H1 (cell line): ENCODE results near the gene USH2A. TPM values are rescaled to one million over a fixed set of nuclear protein-coding genes. Genes with fewer than 3 reads are reported as not detected.

Source experiments
- CTCF ChIA-PET: fragments of 300-600 bp; sonication (Branson Sonifier 250); formaldehyde crosslinking; loops from one replicate; lab custom pipeline; 2021; ENCODE audit not compliant: partially characterized antibody; lab: Charles Lee
- POLR2A ChIA-PET: fragments of 300-600 bp; sonication (Branson Sonifier 250); formaldehyde crosslinking; loops from one replicate; lab custom pipeline; 2021; ENCODE audit warnings: inconsistent platforms; ENCODE audit not compliant: partially characterized antibody; lab: Charles Lee
- DNase-seq, 2 experiments: peaks; one replicate each; pipeline versions ENCODE4 v3.0.0 to v3.0.0-alpha.2; 2010 to 2022; ENCODE audit warnings: low spot score in 2 of 2, low read depth in 1 of 2, mixed read lengths in 1 of 2
- FAIRE-seq: peaks from 2 replicates; lab custom pipeline; 2011; peaks lifted over from hg19 to GRCh38; lab: Jason Lieb, UNC
- H2AFZ ChIP-seq: 2 replicates; pipeline ENCODE4 v1.8.1; 2012; ENCODE audit warnings: low read length, inconsistent platforms
- H2AK5ac ChIP-seq: 2 replicates; pipeline ENCODE4 v1.6.1; 2013; ENCODE audit warnings: low read depth, low read length
- H2BK120ac ChIP-seq: replicated peaks from 2 replicates; pipeline ENCODE3; 2013; ENCODE audit warnings: low read depth, low read length, inconsistent platforms
- H2BK12ac ChIP-seq: 2 replicates; pipeline ENCODE4 v1.6.1; 2013; ENCODE audit warnings: low read depth, low read length
- H2BK15ac ChIP-seq: 2 replicates; pipeline ENCODE4 v1.6.1; 2013; ENCODE audit warnings: low read length
- H2BK20ac ChIP-seq: 2 replicates; pipeline ENCODE4 v1.6.1; 2013; ENCODE audit warnings: low read length
- H2BK5ac ChIP-seq: 2 replicates; pipeline ENCODE4 v1.6.1; 2013; ENCODE audit warnings: low read depth, low read length
- H3K14ac ChIP-seq: 2 replicates; pipeline ENCODE4 v1.6.1; 2013; ENCODE audit warnings: inconsistent platforms; ENCODE audit not compliant: insufficient read length
- H3K18ac ChIP-seq: 2 replicates; pipeline ENCODE4 v1.6.1; 2013; ENCODE audit warnings: low read length; ENCODE audit errors: extremely low read depth
- H3K23ac ChIP-seq: 2 replicates; pipeline ENCODE4 v1.6.1; 2013; ENCODE audit warnings: inconsistent platforms; ENCODE audit not compliant: insufficient read length
- H3K23me2 ChIP-seq: 2 replicates; pipeline ENCODE4 v1.6.1; 2013; ENCODE audit warnings: low read depth, low read length
- H3K27ac ChIP-seq: 2 replicates; pipeline ENCODE4 v1.6.1; 2011; ENCODE audit warnings: low read depth, low read length, inconsistent platforms
- H3K27me3 ChIP-seq, 4 experiments: replicated peaks in 1 of 4; 1 replicate in 1 of 4; 2 replicates in 3 of 4; pipeline versions ENCODE4 v1.6.1 to v1.8.1; 2011 to 2013; ENCODE audit warnings: low read length in 3 of 4, mild to moderate bottlenecking in 3 of 4, inconsistent platforms in 2 of 4, mixed read lengths in 2 of 4, moderate library complexity in 1 of 4; ENCODE audit not compliant: control insufficient read depth in 3 of 4, insufficient read depth in 3 of 4; ENCODE audit errors: extremely low read depth in 1 of 4
- H3K36me3 ChIP-seq, 4 experiments: 2 replicates each; pipeline versions ENCODE4 v1.6.1 to v1.8.1; 2011 to 2013; ENCODE audit warnings: mild to moderate bottlenecking in 4 of 4, low read length in 3 of 4, moderate library complexity in 2 of 4, control low read depth in 1 of 4, inconsistent platforms in 1 of 4; ENCODE audit not compliant: insufficient read depth in 4 of 4, control insufficient read depth in 2 of 4
- H3K4ac ChIP-seq: replicated peaks from 2 replicates; pipeline ENCODE3; 2013; ENCODE audit warnings: low read length, low read depth, mixed read lengths, inconsistent platforms; ENCODE audit not compliant: insufficient read length
- H3K4me1 ChIP-seq, 4 experiments: replicated peaks in 1 of 4; 1 replicate in 1 of 4; 2 replicates in 3 of 4; pipeline versions ENCODE4 v1.6.1 to v1.8.1; 2011 to 2013; ENCODE audit warnings: low read length in 3 of 4, inconsistent platforms in 2 of 4, mixed read lengths in 1 of 4; ENCODE audit not compliant: insufficient read depth in 4 of 4, control insufficient read depth in 3 of 4
- H3K4me2 ChIP-seq, 2 experiments: 2 replicates each; pipeline versions ENCODE4 v1.6.1 to v1.8.1; 2011 to 2013; ENCODE audit warnings: low read depth in 2 of 2, low read length in 2 of 2, control low read depth in 1 of 2, inconsistent platforms in 1 of 2, mild to moderate bottlenecking in 1 of 2; ENCODE audit not compliant: insufficient read depth in 1 of 2
- H3K4me3 ChIP-seq, 4 experiments: fragments of 200-600, 300-600 bp in 1 of 4; sonication (generic), shearing (Covaris generic), sonication (Bioruptor Twin) in 1 of 4; 2 replicates each; pipeline versions ENCODE4 v1.5.1 to v1.8.1; 2011 to 2016; ENCODE audit warnings: low read length in 4 of 4, low read depth in 3 of 4, control low read depth in 2 of 4, inconsistent platforms in 2 of 4, mild to moderate bottlenecking in 2 of 4, mixed read lengths in 1 of 4, moderate library complexity in 1 of 4; ENCODE audit not compliant: insufficient read depth in 2 of 4; ENCODE audit errors: extremely low read depth in 1 of 4
- H3K56ac ChIP-seq: replicated peaks from 2 replicates; pipeline ENCODE3; 2013; ENCODE audit warnings: low read depth, mild to moderate bottlenecking, mixed read lengths, low read length, inconsistent platforms; ENCODE audit not compliant: insufficient read length
- H3K79me1 ChIP-seq: 2 replicates; pipeline ENCODE4 v1.6.1; 2013; ENCODE audit warnings: low read depth, low read length, control low read depth
- H3K79me2 ChIP-seq, 2 experiments: 2 replicates each; pipeline versions ENCODE4 v1.6.1 to v1.8.1; 2012 to 2013; ENCODE audit warnings: low read length in 2 of 2, mild to moderate bottlenecking in 2 of 2, inconsistent platforms in 1 of 2; ENCODE audit not compliant: insufficient read depth in 2 of 2, control insufficient read depth in 1 of 2
- H3K9ac ChIP-seq, 4 experiments: replicated peaks in 1 of 4; 1 replicate in 1 of 4; 2 replicates in 3 of 4; pipeline versions ENCODE4 v1.6.1 to v1.8.1; 2011 to 2013; ENCODE audit warnings: low read depth in 3 of 4, low read length in 3 of 4, control low read depth in 2 of 4, mild to moderate bottlenecking in 2 of 4, moderate library complexity in 2 of 4, inconsistent platforms in 1 of 4; ENCODE audit errors: extremely low read depth in 1 of 4
- H3K9me3 ChIP-seq, 2 experiments: 2 replicates each; pipeline versions ENCODE4 v1.6.1 to v1.8.1; 2012 to 2013; ENCODE audit warnings: mild to moderate bottlenecking in 2 of 2, moderate library complexity in 2 of 2, control low read depth in 1 of 2, inconsistent platforms in 1 of 2, low read depth in 1 of 2, low read length in 1 of 2, mixed read lengths in 1 of 2; ENCODE audit not compliant: insufficient read depth in 2 of 2
- H4K20me1 ChIP-seq, 2 experiments: replicated peaks in 1 of 2; 2 replicates each; pipeline versions ENCODE3 to v1.8.1; 2011 to 2013; ENCODE audit warnings: inconsistent platforms in 2 of 2, low read length in 2 of 2, mild to moderate bottlenecking in 1 of 2; ENCODE audit not compliant: insufficient read depth in 2 of 2, control insufficient read depth in 1 of 2
- H4K5ac ChIP-seq: 2 replicates; pipeline ENCODE4 v1.6.1; 2013; ENCODE audit warnings: low read length, low read depth, mixed read lengths, inconsistent platforms; ENCODE audit not compliant: insufficient read length
- H4K8ac ChIP-seq: 2 replicates; pipeline ENCODE4 v1.8.0; 2013; ENCODE audit warnings: mild to moderate bottlenecking, moderate library complexity, low read length, inconsistent platforms; ENCODE audit not compliant: insufficient read depth; ENCODE audit errors: extremely low read depth
- H4K91ac ChIP-seq: replicated peaks from 2 replicates; pipeline ENCODE3; 2013; ENCODE audit warnings: low read length, mixed read lengths, inconsistent platforms; ENCODE audit not compliant: insufficient read length
- PHF8 ChIP-seq: fragments of 200-600 bp; sonication (generic); conservative IDR thresholded peaks from 2 replicates; pipeline ENCODE4 v1.7.1; 2012; ENCODE audit warnings: low read depth, mild to moderate bottlenecking, inconsistent platforms, low read length, moderate library complexity
- WGBS, 2 experiments: shearing (Covaris generic) in 1 of 2; methylation state at CpG; one replicate each; pipeline versions ENCODE4 v1.1.6 to v1.1.7; 2013 to 2015; ENCODE audit warnings: low lambda C conversion rate in 2 of 2, mixed read lengths in 2 of 2, inconsistent platforms in 1 of 2, low coverage in 1 of 2, missing lambda C conversion rate in 1 of 2; ENCODE audit not compliant: insufficient replicate concordance in 2 of 2, insufficient coverage in 1 of 2, insufficient read length in 1 of 2; ENCODE audit errors: extremely low coverage in 1 of 2, missing lambda C conversion rate in 1 of 2; 5-methylcytosine and 5-hydroxymethylcytosine counted together
- polyA plus RNA-seq, 7 experiments: library from polyadenylated mRNA; depleted of rRNA in 3 of 7; stranded (reverse) in 5 of 7; unstranded in 2 of 7; fragments of >200 nt in 5 of 7; fragments of 200-250 nt in 2 of 7; gene quantifications; 1 replicate in 5 of 7; 2 replicates in 1 of 7; 4 replicates in 1 of 7; pipeline versions ENCODE4 v1.2.1 to v1.2.3, GENCODE V29; 2011 to 2013; ENCODE audit warnings: missing spikeins in 2 of 7, mixed read lengths in 2 of 7
- total RNA-seq: library from RNA; stranded (reverse); fragmentation: NEBNext Ultra II Directional; extraction: Animal tissue kit (Norgen Biotek cat#: 25700); gene quantifications from 2 replicates; pipeline ENCODE4 v1.2.1, GENCODE V29; 2021

USH2A gene
- total and polyA plus RNA-seq, 2 of the 8 experiments (the other 6 are each of a cell fraction or from before 2014, with no cell fraction given): 0.02 to 0.17 TPM

DNA sequence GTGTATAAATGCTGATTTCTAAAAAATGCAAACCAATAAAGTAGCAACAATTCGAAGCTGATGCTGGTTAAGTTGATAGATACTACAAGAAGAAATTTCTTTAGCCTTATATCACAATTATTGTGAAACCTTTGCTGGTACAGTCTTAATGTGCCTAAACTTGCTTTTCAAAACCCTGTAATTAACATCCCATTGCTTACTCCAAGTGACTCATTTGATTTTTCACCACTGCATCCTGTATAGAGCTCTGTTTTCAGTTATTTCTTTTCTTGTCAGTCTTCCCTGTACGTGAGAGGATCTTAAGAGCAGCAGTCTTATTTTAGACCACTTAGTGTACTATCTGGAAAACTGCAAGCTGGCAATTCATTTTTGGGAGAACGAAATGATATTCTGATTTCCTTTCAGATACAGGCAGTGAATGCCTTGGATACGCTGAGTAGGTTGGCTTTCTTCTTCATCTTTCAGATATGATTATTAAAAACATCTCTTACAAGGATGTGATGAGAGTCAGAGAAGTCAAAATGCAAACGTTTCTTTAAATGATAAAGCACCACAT is 645.8 kb downstream of the USH2A start:
- Histone ChIP-seq H3K27ac (no peak overlapping the region), H4K91ac (no peak overlapping the region), H3K79me2 (no peaks in the 10 kb centered on the region), H3K4ac (no peak overlapping the region), H3K79me1 (no peaks in the 10 kb centered on the region), H2BK15ac (no peak overlapping the region), H3K27me3 (no peaks in the 10 kb centered on the region), H2BK12ac (no peak overlapping the region), H4K20me1 (no peaks in the 10 kb centered on the region), H3K14ac (no peak overlapping the region), H4K5ac (no peak overlapping the region), H3K23me2 (no peaks in the 10 kb centered on the region), H3K9me3 (no peaks in the 10 kb centered on the region), H3K23ac (no peak overlapping the region), H3K9ac (no peak overlapping the region), H2BK120ac (no peak overlapping the region), H3K4me2 (no peak overlapping the region), H2BK5ac (no peak overlapping the region), H2BK20ac (no peak overlapping the region), H3K4me3 (no peak overlapping the region), H3K4me1 (0 out of 7 replicates have a peak, but pooled peaks cover 0 to 3% (median 0%) of the 10 kb centered on the region in 4 experiments), H3K36me3 (no peaks in the 10 kb centered on the region), H4K8ac (no peak overlapping the region), H3K56ac (no peak overlapping the region), H2AFZ (no peak overlapping the region), H2AK5ac (no peak overlapping the region), H3K18ac (no peak overlapping the region)
- no peak for FAIRE-seq
- CTCF ChIA-PET: no interaction called here
- no peak for DNase-seq
- WGBS, 2 experiments: 86% methylated on average over 5 of the region's 5 CpGs; no CpG with 5 or more reads in 1 of the 2 experiments
- POLR2A ChIA-PET: no interaction called here
- no peak for TF ChIP-seq PHF8
